ENCODE results near the gene CSF2RB.

Gene CSF2RB

DNA sequence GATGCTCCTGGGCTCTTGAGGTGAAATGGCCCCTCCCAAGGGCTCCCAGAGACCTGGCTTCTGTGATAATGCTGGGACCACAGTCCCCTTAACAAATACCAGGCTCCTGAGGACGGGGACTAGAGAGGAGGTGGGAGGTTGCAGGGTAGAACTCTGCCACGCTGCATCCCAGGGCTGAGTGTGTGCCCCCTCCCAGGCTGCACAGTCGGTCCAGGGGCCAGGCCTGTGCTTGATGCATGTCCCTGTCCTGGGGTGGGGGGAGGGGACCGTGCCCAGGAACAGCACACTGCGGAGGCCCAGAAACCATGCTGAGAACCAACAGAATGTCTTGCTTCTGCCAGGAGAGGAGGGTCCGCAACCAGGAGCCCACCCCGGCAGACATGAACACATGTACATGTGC, 9.3 kb downstream of the CSF2RB start:
- DNase-seq: no peak

DNA sequence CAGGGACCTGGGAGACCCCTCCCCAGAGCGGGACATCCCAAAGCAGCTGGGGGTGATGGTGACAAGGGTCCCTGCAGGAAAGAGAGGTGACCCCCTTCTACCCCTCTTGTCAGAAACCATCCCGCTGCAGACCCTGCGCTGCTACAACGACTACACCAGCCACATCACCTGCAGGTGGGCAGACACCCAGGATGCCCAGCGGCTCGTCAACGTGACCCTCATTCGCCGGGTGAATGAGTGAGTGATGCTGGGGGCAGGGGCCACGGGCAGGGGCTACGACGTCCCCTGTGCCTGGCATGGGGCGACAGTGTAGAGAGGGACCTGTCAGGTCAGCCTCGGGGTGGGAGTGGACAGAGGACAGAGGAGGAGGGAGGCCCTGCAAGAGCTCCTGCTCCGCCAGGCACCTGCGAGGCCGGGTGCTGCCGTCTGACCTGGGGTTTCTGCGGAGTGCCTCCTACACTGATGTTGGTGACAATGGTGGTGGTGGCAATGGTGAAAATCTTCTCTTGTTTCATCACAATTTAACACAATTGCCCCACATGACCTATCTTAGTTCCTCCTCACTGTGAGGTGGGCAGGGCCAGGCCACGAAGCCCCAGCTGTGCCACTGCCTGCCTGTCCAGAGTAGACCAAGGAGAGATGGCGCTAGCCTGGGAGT, 9.8 kb downstream of the CSF2RB start:
- DNase-seq: no peak

DNA sequence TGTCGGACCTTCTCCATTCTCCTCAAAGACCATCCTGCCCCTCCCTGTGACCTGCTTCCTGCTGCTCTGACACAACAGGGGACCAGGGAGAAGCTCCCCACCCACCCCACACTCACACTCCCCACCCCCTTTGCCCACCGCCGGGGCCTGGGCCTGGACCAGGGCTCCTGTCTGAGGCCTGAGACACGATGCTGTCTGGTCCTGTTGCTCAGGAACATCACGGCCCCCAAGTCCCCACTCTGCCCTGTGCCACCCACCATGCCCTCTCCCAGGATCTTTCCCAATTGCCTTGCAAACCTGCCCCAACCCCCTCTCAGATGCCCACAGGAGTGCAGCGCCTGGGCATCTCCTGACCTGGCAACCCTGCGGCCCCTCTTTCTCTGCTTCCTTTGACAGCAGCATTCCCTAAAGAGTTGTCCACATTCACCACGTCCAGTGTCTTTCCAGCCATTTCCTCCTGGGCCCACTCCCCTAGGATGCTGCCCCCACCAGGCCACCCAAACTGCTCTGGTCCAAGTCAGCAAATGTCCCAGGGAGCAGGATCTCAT, 10.8 kb downstream of the CSF2RB start:
- no peak for DNase-seq

DNA sequence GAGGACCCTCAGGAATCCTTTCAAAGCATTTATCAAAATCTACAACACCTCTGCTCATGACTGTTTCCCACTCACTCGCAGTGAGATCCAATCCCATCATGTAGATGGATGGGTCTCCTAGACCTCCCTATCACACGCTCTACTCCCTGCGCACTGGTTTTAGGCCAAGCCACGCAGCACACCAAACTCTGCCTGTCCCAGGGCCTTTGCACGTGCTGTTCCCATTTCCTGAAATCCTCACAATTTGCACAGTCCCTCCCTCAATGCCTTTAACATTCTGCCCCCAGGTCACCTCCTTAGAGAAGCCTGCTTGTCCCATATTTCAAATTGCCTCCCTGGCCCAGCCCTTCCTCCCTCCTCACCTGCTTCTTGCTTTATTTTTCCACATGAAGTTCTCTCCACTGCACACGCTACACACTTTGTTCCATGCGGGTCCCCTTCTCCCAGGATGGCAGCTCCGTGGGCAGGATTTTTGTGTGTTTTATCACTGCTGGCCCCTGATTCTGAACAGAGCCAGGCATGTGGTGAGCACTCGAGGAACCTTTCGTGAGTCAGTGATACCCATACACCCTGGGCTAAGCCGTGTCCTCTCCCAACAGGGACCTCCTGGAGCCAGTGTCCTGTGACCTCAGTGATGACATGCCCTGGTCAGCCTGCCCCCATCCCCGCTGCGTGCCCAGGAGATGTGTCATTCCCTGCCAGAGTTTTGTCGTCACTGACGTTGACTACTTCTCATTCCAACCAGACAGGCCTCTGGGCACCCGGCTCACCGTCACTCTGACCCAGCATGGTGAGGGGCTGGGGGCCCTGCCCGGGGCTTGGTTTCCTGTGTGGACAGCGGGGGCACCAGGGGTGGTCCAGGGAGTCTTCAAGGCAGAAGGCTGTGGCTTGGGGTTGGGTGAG, 12.2 kb downstream of the CSF2RB start:
- no peak for DNase-seq

DNA sequence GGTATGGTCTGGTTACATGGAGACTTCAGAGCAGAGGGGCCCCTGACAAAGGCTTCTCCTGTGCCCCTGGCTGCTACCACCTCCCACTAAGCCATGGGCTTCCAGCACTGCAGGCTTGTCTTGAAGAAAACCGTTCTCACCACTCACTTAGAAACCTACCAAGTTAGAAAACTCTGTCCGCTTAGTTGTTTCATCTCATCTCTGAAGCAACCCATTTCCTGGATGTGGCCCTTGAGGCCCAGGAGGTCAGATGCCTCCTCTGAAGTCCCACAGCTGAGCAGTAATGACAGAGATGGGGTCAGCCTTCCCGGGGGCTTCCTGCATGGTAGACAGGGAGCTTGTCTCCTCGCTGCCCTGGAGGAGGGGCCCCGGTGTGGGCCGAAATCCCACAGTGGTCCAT, 12.9 kb downstream of the CSF2RB start:
- no peak for DNase-seq

DNA sequence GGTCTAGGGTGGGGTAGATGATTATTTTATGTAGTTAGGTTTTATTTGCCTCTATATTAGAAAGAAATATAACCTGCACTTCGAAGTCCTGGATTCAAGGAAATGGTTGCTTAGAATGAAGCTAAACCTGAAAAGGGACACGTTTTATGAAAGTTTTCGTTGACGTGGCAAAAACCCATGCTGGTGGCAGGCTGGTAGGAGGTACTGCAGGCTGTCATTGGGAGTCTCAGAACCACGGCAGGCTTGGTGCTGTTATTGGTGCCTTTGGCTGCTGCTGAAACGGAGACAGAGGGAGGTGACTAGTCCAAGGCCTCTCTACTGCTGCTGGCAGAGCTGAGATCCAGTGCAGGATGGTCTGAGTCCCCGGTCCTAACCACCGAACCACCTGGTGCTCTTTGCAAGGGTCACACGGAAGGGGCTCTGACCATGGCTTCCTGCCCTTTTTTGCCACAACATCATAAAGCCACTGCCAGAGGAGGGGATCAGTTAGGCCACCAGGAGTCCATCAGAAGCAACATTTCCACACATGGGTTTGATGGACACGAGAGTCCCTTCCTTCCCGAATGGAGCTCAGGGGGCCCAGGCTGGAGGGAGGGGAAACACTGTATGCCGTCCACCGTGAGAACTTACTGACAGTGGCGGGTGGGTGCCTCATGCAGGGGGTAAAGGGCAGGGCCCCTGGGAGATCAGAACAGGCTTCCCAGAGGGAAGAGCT, 13.4 kb downstream of the CSF2RB start:
- no peak for DNase-seq

DNA sequence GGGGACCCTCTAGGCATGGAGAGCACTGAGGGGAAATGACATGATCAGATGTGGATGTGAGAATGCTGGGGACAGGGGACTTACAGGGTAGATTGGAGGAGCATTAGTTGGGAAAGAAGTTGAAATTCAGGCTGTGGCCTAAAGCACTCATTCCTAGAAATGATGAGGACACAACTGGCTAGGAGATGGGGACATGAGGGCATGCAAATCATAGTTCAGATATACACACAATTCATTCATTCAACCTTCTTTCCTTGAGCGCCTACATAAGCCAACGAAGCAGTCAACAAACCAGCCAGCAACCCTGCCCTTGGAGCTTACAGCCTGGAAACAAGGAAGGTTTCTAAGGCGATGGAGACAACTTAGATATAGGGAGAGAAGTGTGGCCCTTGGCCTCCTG, 14.2 kb downstream of the CSF2RB start:
- no peak for DNase-seq

DNA sequence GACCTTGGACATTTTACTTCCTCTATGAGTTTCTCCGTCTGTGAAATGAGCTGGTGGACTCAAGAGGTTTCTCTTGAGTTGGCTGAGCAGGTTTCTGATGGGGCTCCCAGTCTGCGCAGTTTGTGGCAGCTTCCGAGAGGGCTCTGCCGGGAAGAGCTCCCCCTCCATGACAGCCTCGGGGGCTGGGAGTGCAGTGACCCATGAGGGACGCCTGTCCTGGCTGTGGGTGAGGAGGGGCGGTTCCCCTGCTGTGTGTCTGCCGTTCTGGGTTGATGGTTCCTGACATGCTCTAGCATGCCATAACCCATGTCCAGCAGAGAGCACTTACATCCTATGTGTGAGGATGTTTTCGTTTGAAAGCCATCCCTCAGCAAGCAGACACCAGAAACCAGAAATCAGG, 14.8 kb downstream of the CSF2RB start:
- DNase-seq: no peak

DNA sequence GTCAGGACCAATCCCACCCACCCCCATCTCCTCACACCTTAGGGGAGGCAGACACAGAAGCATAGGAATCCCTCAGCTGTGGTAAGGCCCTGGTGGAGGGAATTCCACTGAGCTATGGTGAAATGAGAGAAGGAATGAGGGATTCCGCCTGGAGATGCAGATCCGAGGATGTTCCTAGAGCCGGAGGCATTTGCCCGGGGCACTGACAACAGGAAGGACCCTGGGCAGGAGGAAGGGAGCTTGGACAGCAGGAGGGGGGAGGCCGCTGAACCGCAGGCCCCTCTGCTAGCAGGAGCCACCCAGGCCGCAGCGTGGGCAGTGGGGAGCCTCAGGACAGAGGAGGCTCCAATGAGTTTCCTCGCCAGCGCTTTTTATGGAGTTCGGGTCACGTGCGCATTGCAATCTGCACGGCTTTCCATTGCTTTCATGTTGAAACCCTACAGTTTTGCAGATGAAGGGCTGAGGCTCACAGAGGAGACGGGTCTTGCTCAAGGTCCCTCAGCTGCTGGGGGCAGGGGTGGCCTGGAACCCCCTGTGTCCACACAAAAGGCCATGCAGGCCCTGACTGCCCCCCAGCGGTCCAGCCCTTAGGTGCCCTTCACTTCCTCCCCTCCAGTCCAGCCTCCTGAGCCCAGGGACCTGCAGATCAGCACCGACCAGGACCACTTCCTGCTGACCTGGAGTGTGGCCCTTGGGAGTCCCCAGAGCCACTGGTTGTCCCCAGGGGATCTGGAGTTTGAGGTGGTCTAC, 15.5 kb downstream of the CSF2RB start:
- DNase-seq: no peak

DNA sequence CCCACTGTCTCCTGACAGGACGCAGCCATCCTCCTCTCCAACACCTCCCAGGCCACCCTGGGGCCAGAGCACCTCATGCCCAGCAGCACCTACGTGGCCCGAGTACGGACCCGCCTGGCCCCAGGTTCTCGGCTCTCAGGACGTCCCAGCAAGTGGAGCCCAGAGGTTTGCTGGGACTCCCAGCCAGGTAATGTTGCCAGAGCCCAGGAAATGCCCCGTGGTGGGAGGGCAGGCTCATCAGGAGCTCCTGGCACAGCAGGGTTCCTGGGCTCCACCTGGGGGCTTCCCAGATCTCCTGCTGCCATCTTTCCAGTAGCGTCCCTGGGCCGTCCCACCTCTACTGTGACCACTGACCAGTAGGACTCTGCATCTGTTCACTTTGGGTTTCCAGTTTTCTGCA, 16.2 kb downstream of the CSF2RB start:
- DNase-seq: no peak

DNA sequence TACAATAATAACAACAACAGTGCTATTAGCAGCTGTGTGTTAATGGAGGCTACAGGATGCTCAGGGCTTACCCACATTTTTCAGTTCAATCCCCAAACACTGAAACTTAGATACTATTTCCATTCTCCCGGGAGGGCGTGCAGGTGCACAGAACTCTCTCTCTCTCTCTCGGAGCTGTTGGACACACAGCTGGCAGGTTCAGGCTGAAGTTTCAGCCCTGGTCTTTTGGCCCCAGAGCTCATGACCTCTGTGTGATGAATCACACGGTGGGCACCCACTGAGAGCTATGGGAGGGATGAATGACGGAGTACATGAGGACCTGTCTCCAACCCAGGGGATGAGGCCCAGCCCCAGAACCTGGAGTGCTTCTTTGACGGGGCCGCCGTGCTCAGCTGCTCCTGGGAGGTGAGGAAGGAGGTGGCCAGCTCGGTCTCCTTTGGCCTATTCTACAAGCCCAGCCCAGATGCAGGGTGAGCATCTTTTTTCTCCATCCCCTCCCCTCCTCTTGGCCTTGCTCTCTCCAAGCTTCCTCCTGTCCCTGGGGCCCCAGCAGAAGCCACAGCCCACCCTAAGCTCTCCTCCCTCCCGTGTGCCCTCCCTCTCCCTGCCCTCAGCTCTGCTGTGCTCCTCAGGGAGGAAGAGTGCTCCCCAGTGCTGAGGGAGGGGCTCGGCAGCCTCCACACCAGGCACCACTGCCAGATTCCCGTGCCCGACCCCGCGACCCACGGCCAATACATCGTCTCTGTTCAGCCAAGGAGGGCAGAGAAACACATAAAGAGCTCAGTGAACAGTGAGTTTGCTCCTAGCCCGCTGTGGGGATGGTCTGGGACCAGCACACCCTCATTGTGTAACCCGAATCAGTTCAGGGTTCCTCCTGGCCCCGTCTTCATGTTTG, 16.9 kb downstream of the CSF2RB start:
- DNase-seq: no peak

DNA sequence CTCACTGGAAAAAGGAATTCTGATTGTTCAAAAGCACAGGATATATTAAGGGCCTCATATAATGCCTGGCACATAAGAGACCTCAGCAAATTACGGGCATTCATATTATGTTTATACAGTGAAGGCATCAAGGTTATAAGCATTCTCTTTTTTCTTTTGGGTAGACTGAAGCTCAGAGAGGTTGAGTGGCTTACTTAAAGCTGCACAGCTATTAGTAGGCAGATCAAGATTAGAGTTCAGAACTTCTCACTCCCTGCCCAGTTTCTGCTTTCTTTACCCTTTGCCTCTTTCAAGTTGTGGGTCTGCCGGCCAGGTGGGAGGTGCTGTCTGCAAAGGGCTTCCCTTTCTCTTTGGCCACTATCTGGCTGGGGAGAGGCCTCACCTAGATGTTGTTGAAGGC, 18.0 kb downstream of the CSF2RB start:
- DNase-seq: no peak

DNA sequence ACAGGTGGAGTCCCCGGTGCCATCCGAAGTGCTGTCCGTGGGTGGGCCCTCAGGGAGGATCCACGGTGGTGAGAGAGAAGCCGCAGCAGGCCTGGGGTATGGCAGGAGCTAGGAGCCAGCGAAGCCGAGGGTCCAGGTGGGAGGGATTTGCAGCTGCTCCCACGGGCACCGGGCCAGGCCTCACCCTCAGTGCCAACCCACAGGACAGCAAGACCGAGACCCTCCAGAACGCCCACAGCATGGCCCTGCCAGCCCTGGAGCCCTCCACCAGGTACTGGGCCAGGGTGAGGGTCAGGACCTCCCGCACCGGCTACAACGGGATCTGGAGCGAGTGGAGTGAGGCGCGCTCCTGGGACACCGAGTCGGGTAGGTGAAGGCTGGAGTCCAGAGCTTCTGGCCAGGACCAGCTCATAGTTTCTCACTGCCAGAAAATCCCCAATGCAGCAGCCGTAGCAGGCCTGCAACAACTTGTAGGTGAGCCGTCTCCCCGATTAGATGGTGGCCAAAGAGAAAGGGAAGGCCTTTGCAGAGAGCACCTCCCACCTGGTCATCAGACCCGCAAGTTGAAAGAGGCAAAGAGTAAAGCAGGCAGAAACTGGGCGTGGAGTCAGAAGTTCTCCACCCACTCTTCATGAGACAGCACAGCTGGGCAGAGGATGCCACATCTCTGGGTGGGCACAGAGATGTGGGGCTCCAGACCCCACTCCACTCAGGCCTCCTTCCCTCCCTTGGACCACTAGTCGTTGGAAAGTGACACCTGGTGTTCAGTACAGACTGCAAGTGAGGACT, 20.4 kb downstream of the CSF2RB start:
- DNase-seq: no peak

DNA sequence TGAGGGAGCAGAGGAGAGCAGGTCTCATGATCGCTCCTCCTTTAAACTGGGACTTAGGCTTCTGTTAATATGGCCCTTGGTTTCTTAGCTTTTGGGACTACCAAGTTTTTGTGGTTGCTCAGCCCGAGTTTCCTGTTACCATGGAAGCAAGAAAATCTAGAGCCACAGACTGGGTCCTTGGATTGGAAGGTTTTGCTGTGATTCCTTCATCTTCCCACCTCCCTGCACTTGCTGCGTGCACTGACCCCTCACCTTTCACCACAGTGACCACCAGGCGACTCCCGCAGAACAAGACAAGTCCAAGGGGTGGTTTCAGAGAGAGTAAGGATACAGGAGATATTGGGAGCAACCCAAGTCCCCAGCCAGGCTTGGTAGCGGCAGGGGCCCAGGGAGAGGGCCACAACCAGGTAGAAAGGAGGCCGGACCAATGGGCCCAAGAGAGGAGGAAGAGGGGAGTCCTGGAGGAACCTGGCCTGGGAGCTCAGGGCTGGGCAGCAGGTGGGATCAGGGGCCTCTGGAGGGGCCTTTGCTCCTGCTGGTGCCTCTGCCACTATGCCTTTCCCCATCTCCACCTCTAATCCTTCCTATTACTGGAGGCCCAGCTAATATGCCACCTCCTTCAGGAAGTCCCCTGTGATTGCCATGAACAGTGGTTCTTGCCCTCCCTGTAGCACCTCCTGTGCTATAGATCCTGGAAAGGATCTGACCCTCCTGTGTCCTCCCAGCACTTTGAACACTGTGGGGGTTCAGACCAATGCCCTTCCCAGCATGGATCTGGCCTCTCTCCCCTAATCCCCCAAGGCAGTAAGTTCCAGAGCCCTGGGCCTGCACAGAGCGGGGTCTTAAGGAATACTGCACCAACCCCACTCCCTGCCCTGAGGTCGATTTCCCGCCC, 21.2 kb downstream of the CSF2RB start:
- no peak for DNase-seq

DNA sequence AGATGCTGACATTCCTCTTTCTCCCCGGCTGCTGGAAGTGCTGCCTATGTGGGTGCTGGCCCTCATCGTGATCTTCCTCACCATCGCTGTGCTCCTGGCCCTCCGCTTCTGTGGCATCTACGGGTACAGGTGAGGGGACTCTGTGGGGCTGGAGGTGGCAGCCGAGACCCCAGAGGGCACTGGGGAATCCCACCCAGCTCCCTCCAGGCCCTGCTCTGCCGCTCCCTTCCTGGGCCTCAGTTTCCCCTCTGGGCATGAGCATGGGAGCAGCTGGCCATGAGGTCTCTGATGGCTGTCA, 21.8 kb downstream of the CSF2RB start:
- DNase-seq: no peak

DNA sequence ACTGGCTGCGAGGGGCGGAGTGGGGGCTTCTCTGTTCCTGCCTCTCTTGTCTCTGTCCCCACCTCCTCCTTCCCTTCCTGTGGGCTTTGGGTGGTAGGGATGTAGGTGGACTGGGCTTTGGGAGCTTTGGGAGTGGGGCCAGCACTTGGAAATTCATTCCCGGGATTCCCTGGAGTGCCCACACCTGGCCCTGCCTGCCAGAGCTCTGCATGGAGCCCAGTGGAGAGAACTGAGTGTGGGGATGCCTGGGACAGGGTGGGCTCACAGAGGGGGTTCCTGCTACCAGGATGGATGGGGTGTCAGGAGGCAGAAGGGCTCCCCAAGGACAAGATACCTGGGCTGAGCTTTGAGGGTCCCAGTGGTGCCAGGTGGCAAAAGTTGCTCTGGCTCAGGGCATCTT, 22.3 kb downstream of the CSF2RB start:
- no peak for DNase-seq

DNA sequence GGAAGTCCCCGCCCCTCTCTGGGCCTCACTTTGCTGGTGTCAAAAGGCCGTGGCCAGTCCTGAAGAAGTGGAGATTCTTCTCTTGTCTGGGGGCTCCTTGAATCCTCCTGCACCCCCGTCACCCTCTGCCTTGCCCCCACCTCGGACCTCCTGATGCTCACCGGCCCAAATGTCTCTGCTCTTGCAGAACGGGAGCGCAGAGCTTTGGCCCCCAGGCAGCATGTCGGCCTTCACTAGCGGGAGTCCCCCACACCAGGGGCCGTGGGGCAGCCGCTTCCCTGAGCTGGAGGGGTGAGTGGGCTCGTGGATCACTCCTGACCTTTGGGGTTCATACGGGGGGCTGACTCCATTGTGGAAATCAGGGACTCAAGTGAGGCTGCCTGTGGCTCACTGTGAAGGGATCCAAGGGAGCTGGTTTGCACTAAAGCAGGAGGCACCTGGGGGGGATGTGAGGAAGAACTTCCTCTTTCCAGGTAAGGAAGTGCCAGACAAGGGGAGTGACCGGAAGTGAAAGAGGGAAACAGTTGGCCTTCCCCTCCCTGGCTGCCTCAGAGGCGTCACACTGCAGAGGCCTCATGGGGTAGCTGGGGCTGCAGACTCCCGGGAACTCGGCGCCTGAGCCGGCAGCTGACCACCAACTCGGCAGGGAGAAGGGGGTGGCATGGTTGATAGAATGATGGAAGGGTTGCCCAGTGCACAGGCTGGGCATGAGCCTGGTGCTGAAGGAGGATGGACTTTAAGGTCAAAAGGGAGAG, 23.1 kb downstream of the CSF2RB start:
- no peak for DNase-seq

DNA sequence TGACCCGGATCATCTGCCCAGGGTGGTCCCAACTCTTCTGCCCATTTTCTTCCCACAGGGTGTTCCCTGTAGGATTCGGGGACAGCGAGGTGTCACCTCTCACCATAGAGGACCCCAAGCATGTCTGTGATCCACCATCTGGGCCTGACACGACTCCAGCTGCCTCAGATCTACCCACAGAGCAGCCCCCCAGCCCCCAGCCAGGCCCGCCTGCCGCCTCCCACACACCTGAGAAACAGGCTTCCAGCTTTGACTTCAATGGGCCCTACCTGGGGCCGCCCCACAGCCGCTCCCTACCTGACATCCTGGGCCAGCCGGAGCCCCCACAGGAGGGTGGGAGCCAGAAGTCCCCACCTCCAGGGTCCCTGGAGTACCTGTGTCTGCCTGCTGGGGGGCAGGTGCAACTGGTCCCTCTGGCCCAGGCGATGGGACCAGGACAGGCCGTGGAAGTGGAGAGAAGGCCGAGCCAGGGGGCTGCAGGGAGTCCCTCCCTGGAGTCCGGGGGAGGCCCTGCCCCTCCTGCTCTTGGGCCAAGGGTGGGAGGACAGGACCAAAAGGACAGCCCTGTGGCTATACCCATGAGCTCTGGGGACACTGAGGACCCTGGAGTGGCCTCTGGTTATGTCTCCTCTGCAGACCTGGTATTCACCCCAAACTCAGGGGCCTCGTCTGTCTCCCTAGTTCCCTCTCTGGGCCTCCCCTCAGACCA, 24.0 kb downstream of the CSF2RB start:
- no peak for DNase-seq

DNA sequence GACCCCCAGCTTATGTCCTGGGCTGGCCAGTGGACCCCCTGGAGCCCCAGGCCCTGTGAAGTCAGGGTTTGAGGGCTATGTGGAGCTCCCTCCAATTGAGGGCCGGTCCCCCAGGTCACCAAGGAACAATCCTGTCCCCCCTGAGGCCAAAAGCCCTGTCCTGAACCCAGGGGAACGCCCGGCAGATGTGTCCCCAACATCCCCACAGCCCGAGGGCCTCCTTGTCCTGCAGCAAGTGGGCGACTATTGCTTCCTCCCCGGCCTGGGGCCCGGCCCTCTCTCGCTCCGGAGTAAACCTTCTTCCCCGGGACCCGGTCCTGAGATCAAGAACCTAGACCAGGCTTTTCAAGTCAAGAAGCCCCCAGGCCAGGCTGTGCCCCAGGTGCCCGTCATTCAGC, 24.6 kb downstream of the CSF2RB start:
- no peak for DNase-seq
